GM23338 (cell line): Measurements from ENCODE around the gene DOCK6. TPM values are rescaled to one million over a fixed set of nuclear protein-coding genes. Genes with fewer than 3 reads are reported as not detected.

ENCODE experiments used
- ATAC-seq: fragments of 200-7000 bp; cut with Tn5 transposase; 3 replicates; pipeline ENCODE4 v1.9.1; 2020
- DNase-seq: peaks from one replicate; pipeline ENCODE4 v3.0.0-alpha.2; 2015; ENCODE audit warnings: low spot score
- H2AFZ ChIP-seq: fragments of 200-600 bp; sonication (generic); 2 replicates; pipeline ENCODE4 v1.8.0; 2016; ENCODE audit warnings: antibody characterized with exemption, mild to moderate bottlenecking, moderate library complexity
- H3F3A ChIP-seq: fragments of 200-600 bp; sonication (generic); replicated peaks from 2 replicates; pipeline ENCODE4 v1.8.0; 2017; ENCODE audit warnings: antibody characterized with exemption, mixed run types, low read depth
- H3K27ac ChIP-seq: fragments of 200-600 bp; sonication (generic); 2 replicates; pipeline ENCODE4 v1.6.1; 2016; ENCODE audit warnings: low read depth
- H3K27me3 ChIP-seq: fragments of 200-600 bp; sonication (generic); 2 replicates; pipeline ENCODE4 v1.8.0; 2016; ENCODE audit warnings: mild to moderate bottlenecking, mixed run types, moderate library complexity; ENCODE audit not compliant: insufficient read depth
- H3K36me3 ChIP-seq: fragments of 200-600 bp; sonication (generic); 2 replicates; pipeline ENCODE4 v1.8.0; 2016; ENCODE audit warnings: mild to moderate bottlenecking; ENCODE audit not compliant: insufficient read depth
- H3K4me1 ChIP-seq: fragments of 200-600 bp; sonication (generic); 2 replicates; pipeline ENCODE4 v1.8.0; 2016; ENCODE audit warnings: mild to moderate bottlenecking, moderate library complexity; ENCODE audit not compliant: insufficient read depth
- H3K4me2 ChIP-seq: fragments of 200-600 bp; sonication (generic); 2 replicates; pipeline ENCODE4 v1.7.1; 2017; ENCODE audit warnings: mixed run types
- H3K4me3 ChIP-seq: fragments of 200-600 bp; sonication (generic); 2 replicates; pipeline ENCODE4 v1.6.1; 2016; ENCODE audit warnings: mixed run types
- H3K79me2 ChIP-seq: fragments of 200-600 bp; sonication (generic); replicated peaks from 2 replicates; pipeline ENCODE4 v1.8.0; 2017; ENCODE audit warnings: mild to moderate bottlenecking; ENCODE audit not compliant: insufficient read depth
- H3K9me2 ChIP-seq: fragments of 200-600 bp; sonication (generic); 2 replicates; pipeline ENCODE4 v1.8.0; 2017; ENCODE audit not compliant: insufficient read depth
- H4K20me1 ChIP-seq: fragments of 200-600 bp; sonication (generic); replicated peaks from 2 replicates; pipeline ENCODE4 v1.8.0; 2017; ENCODE audit warnings: mild to moderate bottlenecking; ENCODE audit not compliant: insufficient read depth
- H3K27ac Mint-ChIP-seq: 2 replicates; pipeline ENCODE4 v1.8.0; 2020; ENCODE audit warnings: inconsistent platforms, mild to moderate bottlenecking, moderate library complexity, mixed read lengths
- H3K27me3 Mint-ChIP-seq: 3 replicates; pipeline ENCODE4 v1.8.0; 2022; ENCODE audit warnings: low read depth, mild to moderate bottlenecking, moderate library complexity, mixed read lengths, inconsistent platforms; ENCODE audit not compliant: insufficient read depth, poor library complexity
- H3K36me3 Mint-ChIP-seq: 3 replicates; pipeline ENCODE4 v1.8.0; 2021; ENCODE audit warnings: low read depth, mild to moderate bottlenecking, inconsistent platforms, moderate library complexity, mixed read lengths
- H3K4me1 Mint-ChIP-seq: 3 replicates; pipeline ENCODE4 v1.8.0; 2020; ENCODE audit warnings: mild to moderate bottlenecking, inconsistent platforms, mixed read lengths
- H3K4me3 Mint-ChIP-seq: 3 replicates; pipeline ENCODE4 v1.8.0; 2021; ENCODE audit warnings: moderate library complexity, mild to moderate bottlenecking, inconsistent platforms, mixed read lengths
- H3K9me3 Mint-ChIP-seq: 3 replicates; pipeline ENCODE4 v1.8.0; 2020; ENCODE audit warnings: moderate library complexity, mild to moderate bottlenecking, inconsistent platforms, mixed read lengths
- EZH2phosphoT487 ChIP-seq: fragments of 200-600 bp; sonication (generic); IDR thresholded peaks from one replicate; pipeline ENCODE4 v1.8.1; 2018; ENCODE audit warnings: antibody characterized with exemption; ENCODE audit not compliant: unreplicated experiment
- JUNB ChIP-seq: IDR thresholded peaks from one replicate; pipeline ENCODE4 v1.6.1; 2016; ENCODE audit warnings: antibody characterized with exemption; ENCODE audit not compliant: unreplicated experiment
- POLR2AphosphoS5 ChIP-seq: IDR thresholded peaks from 2 replicates; pipeline ENCODE4 v1.6.1; 2016; ENCODE audit warnings: antibody characterized with exemption, low read depth
- STAT1 ChIP-seq: IDR thresholded peaks from one replicate; pipeline ENCODE4 v1.6.1; 2016; ENCODE audit warnings: antibody characterized with exemption; ENCODE audit not compliant: unreplicated experiment
- ZNF331 ChIP-seq: fragments of 250-450 bp; sonication (Bioruptor Pico); IDR thresholded peaks from 2 replicates; pipeline ENCODE4 v1.5.0; 2020; ENCODE audit warnings: low read depth, mild to moderate bottlenecking, moderate library complexity
- polyA plus RNA-seq: library from polyadenylated mRNA; unstranded; fragments of >200 nt; fragmentation: Nextera tagmentation; extraction: Ambion mirVana; gene quantifications from 2 replicates; pipeline ENCODE4 v1.2.1, GENCODE V29; 2016
- total RNA-seq: library from RNA; depleted of rRNA; stranded (reverse); fragments of >200 nt; shearing (Covaris generic); gene quantifications from 2 replicates; pipeline ENCODE4 v1.2.3, GENCODE V29; 2014
- TF ChIP-seq, protein P1 (sequence below): fragments of 250-450 bp; sonication (Bioruptor Pico); IDR thresholded peaks from 2 replicates; pipeline ENCODE4 v1.5.0; 2020; ENCODE audit warnings: mild to moderate bottlenecking, moderate library complexity

Gene DOCK6
- total and polyA plus RNA-seq, 2 experiments from 2014 or later: 34.6 to 49.0 TPM

DNA sequence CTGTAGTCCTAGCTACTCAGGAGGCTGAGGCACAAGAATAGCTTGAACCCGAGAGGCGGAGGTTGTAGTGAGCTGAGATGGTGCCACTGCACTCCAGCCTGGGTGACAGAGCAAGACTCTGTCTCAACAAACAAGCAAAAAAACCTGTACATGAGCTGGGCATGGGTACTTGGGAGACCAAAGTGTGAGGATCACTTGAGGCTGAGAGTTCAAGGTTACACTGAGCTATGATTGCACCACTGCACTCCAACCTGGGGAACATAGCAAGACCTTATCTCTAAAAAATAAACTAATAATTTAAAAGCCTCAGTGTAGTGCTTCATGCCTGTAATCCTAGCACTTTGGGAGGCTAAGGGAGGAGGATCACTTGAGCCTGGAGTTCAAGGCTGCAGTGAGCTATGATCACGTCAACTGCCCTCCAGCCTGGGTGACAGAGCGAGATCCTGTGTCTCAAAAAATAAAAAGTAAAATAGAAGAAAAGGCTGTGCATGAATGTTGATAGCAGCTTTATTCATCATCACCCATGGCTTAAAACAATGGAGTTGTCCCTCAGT lies 12.3 kb upstream of the DOCK6 start:
- peak overlapping the region; percentile 85; the same call in 1 of the 2 replicates for H2AFZ ChIP-seq
- no peaks in the 10 kb centered on the region for H3F3A ChIP-seq
- H3K36me3 ChIP-seq: no peaks in the 10 kb centered on the region
- H3K4me2 ChIP-seq: no peak overlapping the region
- H3K36me3 Mint-ChIP-seq: peaks cover 3% of the 10 kb centered on the region; the same call in 1 of the 3 replicates
- no peak overlapping the region for H3K27ac ChIP-seq
- no peaks in the 10 kb centered on the region for H3K27me3 Mint-ChIP-seq
- H3K27me3 ChIP-seq: no peaks in the 10 kb centered on the region
- H3K9me2 ChIP-seq: no peaks in the 10 kb centered on the region
- no peak overlapping the region for H3K4me3 ChIP-seq
- ATAC-seq (no peak), DNase-seq (no peak)
- no peak overlapping the region for H3K4me3 Mint-ChIP-seq
- no peak for TF ChIP-seq POLR2AphosphoS5
- no peak for TF ChIP-seq ZNF331
- TF ChIP-seq, protein P1, sequence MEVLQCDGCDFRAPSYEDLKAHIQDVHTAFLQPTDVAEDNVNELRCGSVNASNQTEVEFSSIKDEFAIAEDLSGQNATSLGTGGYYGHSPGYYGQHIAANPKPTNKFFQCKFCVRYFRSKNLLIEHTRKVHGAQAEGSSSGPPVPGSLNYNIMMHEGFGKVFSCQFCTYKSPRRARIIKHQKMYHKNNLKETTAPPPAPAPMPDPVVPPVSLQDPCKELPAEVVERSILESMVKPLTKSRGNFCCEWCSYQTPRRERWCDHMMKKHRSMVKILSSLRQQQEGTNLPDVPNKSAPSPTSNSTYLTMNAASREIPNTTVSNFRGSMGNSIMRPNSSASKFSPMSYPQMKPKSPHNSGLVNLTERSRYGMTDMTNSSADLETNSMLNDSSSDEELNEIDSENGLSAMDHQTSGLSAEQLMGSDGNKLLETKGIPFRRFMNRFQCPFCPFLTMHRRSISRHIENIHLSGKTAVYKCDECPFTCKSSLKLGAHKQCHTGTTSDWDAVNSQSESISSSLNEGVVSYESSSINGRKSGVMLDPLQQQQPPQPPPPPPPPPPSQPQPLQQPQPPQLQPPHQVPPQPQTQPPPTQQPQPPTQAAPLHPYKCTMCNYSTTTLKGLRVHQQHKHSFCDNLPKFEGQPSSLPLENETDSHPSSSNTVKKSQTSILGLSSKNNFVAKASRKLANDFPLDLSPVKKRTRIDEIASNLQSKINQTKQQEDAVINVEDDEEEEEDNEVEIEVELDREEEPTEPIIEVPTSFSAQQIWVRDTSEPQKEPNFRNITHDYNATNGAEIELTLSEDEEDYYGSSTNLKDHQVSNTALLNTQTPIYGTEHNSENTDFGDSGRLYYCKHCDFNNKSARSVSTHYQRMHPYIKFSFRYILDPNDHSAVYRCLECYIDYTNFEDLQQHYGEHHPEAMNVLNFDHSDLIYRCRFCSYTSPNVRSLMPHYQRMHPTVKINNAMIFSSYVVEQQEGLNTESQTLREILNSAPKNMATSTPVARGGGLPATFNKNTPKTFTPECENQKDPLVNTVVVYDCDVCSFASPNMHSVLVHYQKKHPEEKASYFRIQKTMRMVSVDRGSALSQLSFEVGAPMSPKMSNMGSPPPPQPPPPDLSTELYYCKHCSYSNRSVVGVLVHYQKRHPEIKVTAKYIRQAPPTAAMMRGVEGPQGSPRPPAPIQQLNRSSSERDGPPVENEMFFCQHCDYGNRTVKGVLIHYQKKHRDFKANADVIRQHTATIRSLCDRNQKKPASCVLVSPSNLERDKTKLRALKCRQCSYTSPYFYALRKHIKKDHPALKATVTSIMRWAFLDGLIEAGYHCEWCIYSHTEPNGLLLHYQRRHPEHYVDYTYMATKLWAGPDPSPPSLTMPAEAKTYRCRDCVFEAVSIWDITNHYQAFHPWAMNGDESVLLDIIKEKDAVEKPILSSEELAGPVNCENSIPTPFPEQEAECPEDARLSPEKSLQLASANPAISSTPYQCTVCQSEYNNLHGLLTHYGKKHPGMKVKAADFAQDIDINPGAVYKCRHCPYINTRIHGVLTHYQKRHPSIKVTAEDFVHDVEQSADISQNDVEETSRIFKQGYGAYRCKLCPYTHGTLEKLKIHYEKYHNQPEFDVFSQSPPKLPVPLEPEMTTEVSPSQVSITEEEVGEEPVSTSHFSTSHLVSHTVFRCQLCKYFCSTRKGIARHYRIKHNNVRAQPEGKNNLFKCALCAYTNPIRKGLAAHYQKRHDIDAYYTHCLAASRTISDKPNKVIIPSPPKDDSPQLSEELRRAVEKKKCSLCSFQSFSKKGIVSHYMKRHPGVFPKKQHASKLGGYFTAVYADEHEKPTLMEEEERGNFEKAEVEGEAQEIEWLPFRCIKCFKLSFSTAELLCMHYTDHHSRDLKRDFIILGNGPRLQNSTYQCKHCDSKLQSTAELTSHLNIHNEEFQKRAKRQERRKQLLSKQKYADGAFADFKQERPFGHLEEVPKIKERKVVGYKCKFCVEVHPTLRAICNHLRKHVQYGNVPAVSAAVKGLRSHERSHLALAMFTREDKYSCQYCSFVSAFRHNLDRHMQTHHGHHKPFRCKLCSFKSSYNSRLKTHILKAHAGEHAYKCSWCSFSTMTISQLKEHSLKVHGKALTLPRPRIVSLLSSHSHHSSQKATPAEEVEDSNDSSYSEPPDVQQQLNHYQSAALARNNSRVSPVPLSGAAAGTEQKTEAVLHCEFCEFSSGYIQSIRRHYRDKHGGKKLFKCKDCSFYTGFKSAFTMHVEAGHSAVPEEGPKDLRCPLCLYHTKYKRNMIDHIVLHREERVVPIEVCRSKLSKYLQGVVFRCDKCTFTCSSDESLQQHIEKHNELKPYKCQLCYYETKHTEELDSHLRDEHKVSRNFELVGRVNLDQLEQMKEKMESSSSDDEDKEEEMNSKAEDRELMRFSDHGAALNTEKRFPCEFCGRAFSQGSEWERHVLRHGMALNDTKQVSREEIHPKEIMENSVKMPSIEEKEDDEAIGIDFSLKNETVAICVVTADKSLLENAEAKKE (CRISPR knock-in tag): no peak
- no peak for TF ChIP-seq JUNB
- TF ChIP-seq STAT1: no peak
- no peaks in the 10 kb centered on the region for H3K79me2 ChIP-seq
- H3K27ac Mint-ChIP-seq: no peak overlapping the region
- peaks cover 24% of the 10 kb centered on the region for H3K9me3 Mint-ChIP-seq
- H3K4me1 Mint-ChIP-seq: peaks cover 7% of the 10 kb centered on the region; the same call in 2 of the 3 replicates
- H4K20me1 ChIP-seq: no peaks in the 10 kb centered on the region
- peaks cover 11% of the 10 kb centered on the region; the same call in 1 of the 2 replicates for H3K4me1 ChIP-seq

DNA sequence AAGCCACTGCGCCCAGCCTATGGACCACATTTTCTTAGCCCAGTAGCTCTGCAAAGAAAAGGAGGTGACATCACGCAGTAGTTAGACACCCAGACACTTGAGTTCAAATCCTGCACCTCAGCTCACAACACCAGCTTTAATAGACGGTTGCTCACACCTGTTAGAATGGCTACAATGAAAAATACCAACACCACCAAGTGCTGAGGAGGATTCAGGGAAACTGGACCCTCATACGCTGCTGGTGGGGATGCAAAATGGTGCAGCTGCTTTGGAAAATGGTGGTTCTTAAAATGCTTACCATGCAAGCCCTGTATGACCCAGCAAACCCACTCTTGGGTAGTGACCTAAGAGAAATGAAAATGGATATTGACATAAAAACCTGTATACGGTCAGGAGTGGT lies 11.7 kb upstream of the DOCK6 start:
- no peaks in the 10 kb centered on the region for H3K79me2 ChIP-seq
- no peaks in the 10 kb centered on the region; the same call in 2 of the 3 replicates for H3K36me3 Mint-ChIP-seq
- no peak overlapping the region for H2AFZ ChIP-seq
- H3K36me3 ChIP-seq: no peaks in the 10 kb centered on the region
- H3K27me3 ChIP-seq: no peaks in the 10 kb centered on the region
- no peak for ATAC-seq
- H4K20me1 ChIP-seq: no peaks in the 10 kb centered on the region
- TF ChIP-seq, protein P1 (CRISPR knock-in tag): no peak
- no peak for TF ChIP-seq EZH2phosphoT487
- no peak for DNase-seq
- H3K4me2 ChIP-seq: no peak overlapping the region
- no peaks in the 10 kb centered on the region for H3K27me3 Mint-ChIP-seq
- H3K4me1 Mint-ChIP-seq: peaks cover 7% of the 10 kb centered on the region; the same call in 2 of the 3 replicates
- H3K4me3 ChIP-seq: no peak overlapping the region
- H3K4me3 Mint-ChIP-seq: no peak overlapping the region
- H3K27ac ChIP-seq: no peak overlapping the region
- peaks cover 11% of the 10 kb centered on the region; the same call in 1 of the 2 replicates for H3K4me1 ChIP-seq
- H3K9me2 ChIP-seq: no peaks in the 10 kb centered on the region
- H3F3A ChIP-seq: no peaks in the 10 kb centered on the region
- H3K27ac Mint-ChIP-seq: no peak overlapping the region
- peaks cover 18% of the 10 kb centered on the region for H3K9me3 Mint-ChIP-seq
